ENCODE measurements around the gene GTF2IRD1. TPM values are rescaled to one million over a fixed set of nuclear protein-coding genes. Genes with fewer than 3 reads are reported as not detected.
"Not testable (repeated sequence)": the region's sequence is repeated elsewhere in the genome, so short reads cannot be mapped to it uniquely, and the experiment has no call there.

The GTF2IRD1 gene
- total and polyA plus RNA-seq, 2 of the 4 experiments (the other 2 are of a cell fraction): 4.1 to 21.9 TPM

GRCh38 chr7:74411571-74411970 is 42.1 kb upstream of the GTF2IRD1 start:
- H3K4me1 ChIP-seq (ENCODE audit: control insufficient read depth, insufficient read depth, low read length); H3K79me1 ChIP-seq (ENCODE audit: low read depth in 1 of 2, low read length in 2 of 2); H3K9ac ChIP-seq (ENCODE audit: low read depth, low read length); in situ Hi-C loops (cut with MboI; ENCODE audit: low sequenced_read_pairs); H2BK15ac ChIP-seq (ENCODE audit: low read depth, low read length); BruUV-seq (replicated peaks); H3K36me3 ChIP-seq (ENCODE audit: control insufficient read depth, insufficient read depth, low read length); H2AK5ac ChIP-seq (ENCODE audit: low read depth, low read length); H2BK5ac ChIP-seq (ENCODE audit: low read depth, low read length, poor library complexity, severe bottlenecking); H3K56ac ChIP-seq (ENCODE audit: extremely low read depth, insufficient read depth, low read length); CTCF ChIA-PET; H3K9me3 ChIP-seq (ENCODE audit: control insufficient read depth, insufficient read depth, low read length); H4K8ac ChIP-seq (ENCODE audit: low read depth in 2 of 2, low read length in 2 of 2); dilution Hi-C loops (cut with HindIII; ENCODE audit: low sequenced_read_pairs, unreplicated experiment); H3K27ac ChIP-seq (ENCODE audit: insufficient read depth, low read length); H4K20me1 ChIP-seq (ENCODE audit: insufficient read depth, low read length); H3K4ac ChIP-seq (ENCODE audit: low read depth, low read length); H3K4me2 ChIP-seq (ENCODE audit: low read depth, low read length); H2BK20ac ChIP-seq (ENCODE audit: low read depth, low read length); H2AFZ ChIP-seq (replicated peaks; ENCODE audit: low read length, poor library complexity); H3K18ac ChIP-seq (ENCODE audit: low read depth, low read length); H2BK120ac ChIP-seq (ENCODE audit: low read depth, low read length); H3K23ac ChIP-seq (ENCODE audit: low read depth, low read length); POLR2A ChIA-PET (ENCODE audit: unreplicated experiment); H4K91ac ChIP-seq (ENCODE audit: insufficient read depth, low read depth, low read length); DNase-seq; H3K9me1 ChIP-seq (ENCODE audit: insufficient read depth, low read length); H2AK9ac ChIP-seq (replicated peaks; ENCODE audit: low read depth, low read length, poor library complexity); ATAC-seq (ENCODE audit: low read depth); H3K14ac ChIP-seq (replicated peaks; ENCODE audit: low read depth, low read length); H3K27me3 ChIP-seq (ENCODE audit: control insufficient read depth, insufficient read depth, low read length); H4K5ac ChIP-seq (ENCODE audit: low read depth, low read length); H3K4me3 ChIP-seq (ENCODE audit: insufficient read depth, low read depth, low read length): not testable (repeated sequence)
- no CpG with 5 or more reads among the region's 5 CpGs for WGBS, 2 experiments (ENCODE audit: extremely low coverage in 2 of 2, insufficient read length in 1 of 2)
- intact Hi-C loops (cut with micrococcal nuclease): loop anchor here (10.0 kb wide), 1 partner anchor 263 kb away; no protein-coding TSS in a partner anchor

Data from IMR-90 (cell line).